ENCODE results near the gene OSR1.

DNA sequence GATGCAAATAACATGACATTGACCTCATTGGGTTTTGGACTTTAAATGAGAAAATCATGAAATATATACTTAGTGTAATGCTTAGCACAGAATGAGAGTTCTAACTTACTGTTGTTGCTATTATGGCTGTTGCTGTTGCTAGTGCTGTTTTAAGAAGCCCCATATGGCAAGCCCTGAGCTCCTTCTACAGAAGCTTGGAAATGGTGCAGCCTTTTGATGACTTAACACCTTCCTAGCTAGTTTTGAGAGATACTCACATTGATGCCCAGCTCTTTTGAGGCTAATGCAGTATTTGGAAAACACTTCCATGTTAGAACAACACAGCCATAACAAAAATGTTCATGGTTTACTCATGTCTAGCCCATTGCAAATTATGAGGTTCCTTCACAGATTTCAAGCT, 30.9 kb downstream of the OSR1 start:
- TF ChIP-seq, protein P1, sequence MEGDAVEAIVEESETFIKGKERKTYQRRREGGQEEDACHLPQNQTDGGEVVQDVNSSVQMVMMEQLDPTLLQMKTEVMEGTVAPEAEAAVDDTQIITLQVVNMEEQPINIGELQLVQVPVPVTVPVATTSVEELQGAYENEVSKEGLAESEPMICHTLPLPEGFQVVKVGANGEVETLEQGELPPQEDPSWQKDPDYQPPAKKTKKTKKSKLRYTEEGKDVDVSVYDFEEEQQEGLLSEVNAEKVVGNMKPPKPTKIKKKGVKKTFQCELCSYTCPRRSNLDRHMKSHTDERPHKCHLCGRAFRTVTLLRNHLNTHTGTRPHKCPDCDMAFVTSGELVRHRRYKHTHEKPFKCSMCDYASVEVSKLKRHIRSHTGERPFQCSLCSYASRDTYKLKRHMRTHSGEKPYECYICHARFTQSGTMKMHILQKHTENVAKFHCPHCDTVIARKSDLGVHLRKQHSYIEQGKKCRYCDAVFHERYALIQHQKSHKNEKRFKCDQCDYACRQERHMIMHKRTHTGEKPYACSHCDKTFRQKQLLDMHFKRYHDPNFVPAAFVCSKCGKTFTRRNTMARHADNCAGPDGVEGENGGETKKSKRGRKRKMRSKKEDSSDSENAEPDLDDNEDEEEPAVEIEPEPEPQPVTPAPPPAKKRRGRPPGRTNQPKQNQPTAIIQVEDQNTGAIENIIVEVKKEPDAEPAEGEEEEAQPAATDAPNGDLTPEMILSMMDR (conservative IDR thresholded peaks at IDR 0.05 in 1 of 2, IDR thresholded peaks at IDR 0.05 in 1 of 2; ENCODE audit: extremely low read depth in 1 of 2, insufficient read depth in 1 of 2, low read depth in 1 of 2, low read length in 2 of 2): no peak
- TF ChIP-seq EZH2 (IDR thresholded peaks at IDR 0.05; ENCODE audit: borderline replicate concordance, low read length): no peak

Data from mammary epithelial cell (primary cell).